DND-41 (cell line): ENCODE data around the gene SIRPG.

ENCODE experiments used
- ATAC-seq: fragments of 200-7000 bp; cut with Tn5 transposase; 3 replicates; pipeline ENCODE4 v1.9.1; 2021; ENCODE audit warnings: low read depth; ENCODE audit not compliant: insufficient read depth
- DNase-seq: peaks from one replicate; pipeline ENCODE4 v3.0.0-alpha.2; 2020
- H2AFZ ChIP-seq: 2 replicates; pipeline ENCODE4 v1.6.0; 2012; ENCODE audit warnings: low read depth, low read length
- H3K27ac ChIP-seq: 2 replicates; pipeline ENCODE4 v1.5.1; 2012; ENCODE audit warnings: low read length, inconsistent platforms
- H3K27me3 ChIP-seq: fragments of 200-600 bp; sonication (generic); 2 replicates; pipeline ENCODE4 v1.6.0; 2012; ENCODE audit warnings: low read length, mild to moderate bottlenecking, inconsistent platforms; ENCODE audit not compliant: insufficient read depth, poor library complexity
- H3K36me3 ChIP-seq: 2 replicates; pipeline ENCODE4 v1.5.1; 2012; ENCODE audit warnings: low read length, inconsistent platforms; ENCODE audit not compliant: insufficient read depth
- H3K4me1 ChIP-seq: 2 replicates; pipeline ENCODE4 v1.5.1; 2012; ENCODE audit warnings: mild to moderate bottlenecking, low read length; ENCODE audit not compliant: insufficient read depth
- H3K4me2 ChIP-seq: 2 replicates; pipeline ENCODE4 v1.6.0; 2012; ENCODE audit warnings: mild to moderate bottlenecking, moderate library complexity, low read length, inconsistent platforms; ENCODE audit not compliant: insufficient read depth
- H3K4me3 ChIP-seq, 2 experiments: fragments of 200-600 bp in 1 of 2; shearing (Covaris generic) in 1 of 2; 2 replicates each; pipeline ENCODE4 v1.5.1; 2012 to 2016; ENCODE audit warnings: inconsistent platforms in 2 of 2, low read length in 2 of 2, mild to moderate bottlenecking in 2 of 2, low read depth in 1 of 2, moderate library complexity in 1 of 2
- H3K79me2 ChIP-seq: 2 replicates; pipeline ENCODE4 v1.6.0; 2012; ENCODE audit warnings: low read length, inconsistent platforms; ENCODE audit not compliant: insufficient read depth
- H3K9ac ChIP-seq: 2 replicates; pipeline ENCODE4 v1.6.0; 2012; ENCODE audit warnings: low read depth, mild to moderate bottlenecking, inconsistent platforms, low read length, moderate library complexity
- H3K9me3 ChIP-seq: 2 replicates; pipeline ENCODE4 v1.5.1; 2012; ENCODE audit warnings: low read length, moderate library complexity, mild to moderate bottlenecking, inconsistent platforms; ENCODE audit not compliant: insufficient read depth, severe bottlenecking
- H4K20me1 ChIP-seq: 2 replicates; pipeline ENCODE4 v1.6.0; 2012; ENCODE audit warnings: low read length; ENCODE audit not compliant: insufficient read depth
- CTCF ChIP-seq: IDR thresholded peaks from 2 replicates; pipeline ENCODE4 v1.5.1; 2012; ENCODE audit warnings: borderline replicate concordance, low read length, moderate library complexity, mild to moderate bottlenecking; ENCODE audit not compliant: poor library complexity, severe bottlenecking; ENCODE audit errors: extremely low read depth
- EZH2 ChIP-seq: IDR thresholded peaks from 3 replicates; pipeline ENCODE4 v1.6.1; 2012; ENCODE audit warnings: borderline replicate concordance, low read depth, mild to moderate bottlenecking, moderate library complexity, low read length, inconsistent platforms; ENCODE audit not compliant: severe bottlenecking

The SIRPG gene

GRCh38 chr20:1665345-1665744 is 7.8 kb upstream of the SIRPG start:
- ATAC-seq = no peak
- Histone ChIP-seq H3K9me3 (no peaks in the 10 kb centered on the region), H3K36me3 (no peaks in the 10 kb centered on the region), H3K4me3 (peak overlapping the region in 1 of 2 experiments; percentile 13; a peak in 1 of 4 replicates), H4K20me1 (no peaks in the 10 kb centered on the region), H3K27ac (peak overlapping the region; percentile 83), H2AFZ (peak overlapping the region; percentile 60), H3K4me2 (peak overlapping the region; percentile 50), H3K4me1 (peaks cover 41% of the 10 kb centered on the region), H3K9ac (peak overlapping the region; percentile 37), H3K79me2 (no peaks in the 10 kb centered on the region), H3K27me3 (no peaks in the 10 kb centered on the region)
- DNase-seq = no peak
- TF ChIP-seq EZH2 (no peak), CTCF (no peak)

- TF ChIP-seq CTCF (no peak), EZH2 (no peak)
- H3K4me1 ChIP-seq = peaks cover 41% of the 10 kb centered on the region
- H3K27ac ChIP-seq = peak overlapping the region; percentile 83
- H4K20me1 ChIP-seq = no peaks in the 10 kb centered on the region
- H3K36me3 ChIP-seq = no peaks in the 10 kb centered on the region
- peak overlapping the region; percentile 37 for H3K9ac ChIP-seq
- peak overlapping the region in 1 of 2 experiments; percentile 13; a peak in 1 of 4 replicates for H3K4me3 ChIP-seq
- no peaks in the 10 kb centered on the region for H3K79me2 ChIP-seq
- H3K9me3 ChIP-seq = no peaks in the 10 kb centered on the region
- H3K27me3 ChIP-seq = no peaks in the 10 kb centered on the region
- ATAC-seq = peak; percentile 96
- H2AFZ ChIP-seq = peak overlapping the region; percentile 60
- peak; percentile 88 for DNase-seq
- H3K4me2 ChIP-seq = peak overlapping the region; percentile 50
Observed at GRCh38 chr20:1664911-1665310, 7.3 kb upstream of the SIRPG start.

GRCh38 chr20:1663917-1664316 is 6.3 kb upstream of the SIRPG start:
- peaks cover 41% of the 10 kb centered on the region for H3K4me1 ChIP-seq
- H3K9me3 ChIP-seq = no peaks in the 10 kb centered on the region
- no peak overlapping the region for H3K9ac ChIP-seq
- no peak for ATAC-seq
- H3K27me3 ChIP-seq = no peaks in the 10 kb centered on the region
- H3K27ac ChIP-seq = peak overlapping the region; percentile 83
- no peak overlapping the region for H3K4me2 ChIP-seq
- H3K79me2 ChIP-seq = no peaks in the 10 kb centered on the region
- no peaks in the 10 kb centered on the region for H4K20me1 ChIP-seq
- H2AFZ ChIP-seq = no peak overlapping the region
- no peak overlapping the region for H3K4me3 ChIP-seq
- TF ChIP-seq EZH2 = no peak
- no peak for TF ChIP-seq CTCF
- no peaks in the 10 kb centered on the region for H3K36me3 ChIP-seq
- no peak for DNase-seq
